Ovary (tissue), 3 donors: Measurements from ENCODE around the gene NOS3.

ENCODE experiments used
- POLR2A ChIP-seq: fragments of 450-650 bp; IDR thresholded peaks from one replicate; pipeline ENCODE4 v1.6.1; 2017; ENCODE audit warnings: antibody characterized with exemption, mild to moderate bottlenecking, moderate library complexity
- TF ChIP-seq, protein P1 (sequence below), 3 donors: fragments of 450-650 bp in 2 of 3; fragments of 200-600 bp in 1 of 3; IDR thresholded peaks; one replicate each; pipeline versions ENCODE4 v1.5.1 to v1.8.0; 2016 to 2022; ENCODE audit warnings: antibody characterized with exemption in 3 of 3, mild to moderate bottlenecking in 1 of 3
- donor health status: DM: no; HTN: no; CAD: no.

DNA sequence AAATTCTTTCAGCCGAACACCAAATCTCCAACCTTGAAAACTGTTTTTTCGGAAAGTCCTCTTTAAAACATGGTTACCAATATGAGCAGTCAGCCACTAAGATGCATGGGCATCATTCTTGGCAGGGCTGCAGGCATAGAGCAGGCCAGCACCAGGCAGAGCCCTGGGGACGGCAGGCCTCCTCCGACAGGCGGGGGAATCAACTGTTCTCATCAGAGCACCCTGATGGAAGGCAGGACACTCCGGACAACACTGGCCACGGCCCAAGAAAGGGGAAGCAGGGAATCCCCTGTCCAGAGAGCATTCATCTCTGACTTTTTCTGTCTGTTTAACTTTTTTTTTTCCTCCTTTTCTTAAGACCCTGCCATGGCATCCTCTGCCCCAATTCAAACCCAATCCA is 1.4 kb upstream of the NOS3 start:
- no peak for TF ChIP-seq POLR2A
- TF ChIP-seq, protein P1, sequence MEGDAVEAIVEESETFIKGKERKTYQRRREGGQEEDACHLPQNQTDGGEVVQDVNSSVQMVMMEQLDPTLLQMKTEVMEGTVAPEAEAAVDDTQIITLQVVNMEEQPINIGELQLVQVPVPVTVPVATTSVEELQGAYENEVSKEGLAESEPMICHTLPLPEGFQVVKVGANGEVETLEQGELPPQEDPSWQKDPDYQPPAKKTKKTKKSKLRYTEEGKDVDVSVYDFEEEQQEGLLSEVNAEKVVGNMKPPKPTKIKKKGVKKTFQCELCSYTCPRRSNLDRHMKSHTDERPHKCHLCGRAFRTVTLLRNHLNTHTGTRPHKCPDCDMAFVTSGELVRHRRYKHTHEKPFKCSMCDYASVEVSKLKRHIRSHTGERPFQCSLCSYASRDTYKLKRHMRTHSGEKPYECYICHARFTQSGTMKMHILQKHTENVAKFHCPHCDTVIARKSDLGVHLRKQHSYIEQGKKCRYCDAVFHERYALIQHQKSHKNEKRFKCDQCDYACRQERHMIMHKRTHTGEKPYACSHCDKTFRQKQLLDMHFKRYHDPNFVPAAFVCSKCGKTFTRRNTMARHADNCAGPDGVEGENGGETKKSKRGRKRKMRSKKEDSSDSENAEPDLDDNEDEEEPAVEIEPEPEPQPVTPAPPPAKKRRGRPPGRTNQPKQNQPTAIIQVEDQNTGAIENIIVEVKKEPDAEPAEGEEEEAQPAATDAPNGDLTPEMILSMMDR (IDR thresholded peaks at IDR 0.05): no peak
